ENCODE results near the gene PLIN5.

GRCh38 chr19:4568886-4569285 lies 33.9 kb upstream of the PLIN5 start:
- TF ChIP-seq CTCF (IDR thresholded peaks at IDR 0.05) (no peak), POLR2A (IDR thresholded peaks at IDR 0.05) (no peak)
